A673 (cell line): ENCODE data around the gene SORCS1. TPM values are rescaled to one million over a fixed set of nuclear protein-coding genes. Genes with fewer than 3 reads are reported as not detected.

Source experiments
- BruUV-seq: library from RNA; stranded (reverse); fragments of 400-500 nt; replicated peaks from 2 replicates; lab custom pipeline; 2021; lab: Mats Ljungman, UMichigan
- CTCF ChIA-PET: fragments of 300-600 bp; sonication (Branson Sonifier 250); formaldehyde crosslinking; loops from one replicate; lab custom pipeline; 2022; ENCODE audit warnings: antibody characterized with exemption; lab: Charles Lee
- POLR2A ChIA-PET: fragments of 300-600 bp; sonication (Branson Sonifier 250); formaldehyde crosslinking; loops from one replicate; lab custom pipeline; 2022; ENCODE audit warnings: antibody characterized with exemption; ENCODE audit not compliant: low non-redundant PET; lab: Charles Lee
- DNase-seq: peaks from one replicate; pipeline ENCODE4 v3.0.0-alpha.2; 2015; ENCODE audit warnings: low spot score
- H3K27ac ChIP-seq: fragments of 200-600 bp; sonication (generic); 2 replicates; pipeline ENCODE4 v1.5.1; 2016; ENCODE audit warnings: mixed run types, low read depth, mild to moderate bottlenecking, mixed read lengths, antibody characterized with exemption, low read length; ENCODE audit not compliant: poor library complexity, severe bottlenecking
- H3K27me3 ChIP-seq: fragments of 200-600 bp; sonication (generic); replicated peaks from 2 replicates; pipeline ENCODE4 v1.6.1; 2017; ENCODE audit warnings: mixed run types, low read depth, mild to moderate bottlenecking, mixed read lengths, antibody characterized with exemption, low read length; ENCODE audit not compliant: insufficient read depth, poor library complexity
- H3K36me3 ChIP-seq: fragments of 200-600 bp; sonication (generic); 2 replicates; pipeline ENCODE4 v1.6.1; 2016; ENCODE audit warnings: mixed run types, mild to moderate bottlenecking, mixed read lengths, antibody characterized with exemption, low read length; ENCODE audit not compliant: insufficient read depth, poor library complexity, severe bottlenecking
- H3K4me1 ChIP-seq: fragments of 200-600 bp; sonication (generic); 2 replicates; pipeline ENCODE4 v1.6.1; 2017; ENCODE audit warnings: mixed run types, mild to moderate bottlenecking, mixed read lengths, antibody characterized with exemption, low read length; ENCODE audit not compliant: insufficient read depth, poor library complexity, severe bottlenecking
- H3K4me3 ChIP-seq: fragments of 200-600 bp; sonication (generic); 2 replicates; pipeline ENCODE4 v1.5.1; 2016; ENCODE audit warnings: low read depth, mixed run types, mild to moderate bottlenecking, mixed read lengths, low read length; ENCODE audit not compliant: poor library complexity, severe bottlenecking
- H3K9me3 ChIP-seq: fragments of 200-600 bp; sonication (generic); 2 replicates; pipeline ENCODE4 v1.6.1; 2016; ENCODE audit warnings: mixed run types, low read depth, mild to moderate bottlenecking, mixed read lengths, antibody characterized with exemption, low read length; ENCODE audit not compliant: poor library complexity, severe bottlenecking
- CTCF ChIP-seq: fragments of 300-800, 200-600 bp; sonication (generic); conservative IDR thresholded peaks from 2 replicates; pipeline ENCODE4 v1.5.1; 2017; ENCODE audit warnings: low read depth, mild to moderate bottlenecking, antibody characterized with exemption, low read length, moderate library complexity, mixed read lengths
- EZH2 ChIP-seq: fragments of 200-600 bp; sonication (generic); IDR thresholded peaks from 2 replicates; pipeline ENCODE4 v1.6.1; 2017; ENCODE audit warnings: borderline replicate concordance, low read depth, mild to moderate bottlenecking, mixed read lengths, antibody characterized with exemption, low read length; ENCODE audit not compliant: poor library complexity, severe bottlenecking
- intact Hi-C: fragments of 100-400 bp; cut with micrococcal nuclease; formaldehyde crosslinking; loops from one replicate; pipeline ENCODE4 v1.10.0; 2022; ENCODE audit not compliant: unreplicated experiment
- total RNA-seq: library from RNA; stranded (reverse); gene quantifications from 2 replicates; pipeline ENCODE4 v1.2.3, GENCODE V29; 2021

The SORCS1 gene
- total RNA-seq, 1 experiment from 2014 or later, result 0.34 TPM

GRCh38 chr10:107118866-107119265 is 45.6 kb downstream of the SORCS1 start:
- Histone ChIP-seq H3K4me1 (no peaks in the 10 kb centered on the region), H3K27me3 (no peaks in the 10 kb centered on the region), H3K9me3 (no peaks in the 10 kb centered on the region), H3K27ac (no peak overlapping the region), H3K36me3 (no peaks in the 10 kb centered on the region), H3K4me3 (no peak overlapping the region)
- intact Hi-C loops, result no loop called here
- no peak for DNase-seq
- no TSS peak for BruUV-seq
- ChIA-PET POLR2A (no interaction called here), CTCF (no interaction called here)
- TF ChIP-seq EZH2 (no peak), CTCF (no peak)

- CTCF ChIA-PET, result no interaction called here
- POLR2A ChIA-PET, result no interaction called here
- H3K4me1 ChIP-seq, result no peaks in the 10 kb centered on the region
- TF ChIP-seq EZH2 (no peak), CTCF (no peak)
- no peaks in the 10 kb centered on the region for H3K27me3 ChIP-seq
- no peak for DNase-seq
- no peaks in the 10 kb centered on the region for H3K36me3 ChIP-seq
- BruUV-seq, result no TSS peak
- H3K27ac ChIP-seq, result no peak overlapping the region
- intact Hi-C loops, result no loop called here
- no peaks in the 10 kb centered on the region for H3K9me3 ChIP-seq
- no peak overlapping the region for H3K4me3 ChIP-seq
Measured at GRCh38 chr10:107104026-107104652, 60.4 kb downstream of the SORCS1 start.

DNA sequence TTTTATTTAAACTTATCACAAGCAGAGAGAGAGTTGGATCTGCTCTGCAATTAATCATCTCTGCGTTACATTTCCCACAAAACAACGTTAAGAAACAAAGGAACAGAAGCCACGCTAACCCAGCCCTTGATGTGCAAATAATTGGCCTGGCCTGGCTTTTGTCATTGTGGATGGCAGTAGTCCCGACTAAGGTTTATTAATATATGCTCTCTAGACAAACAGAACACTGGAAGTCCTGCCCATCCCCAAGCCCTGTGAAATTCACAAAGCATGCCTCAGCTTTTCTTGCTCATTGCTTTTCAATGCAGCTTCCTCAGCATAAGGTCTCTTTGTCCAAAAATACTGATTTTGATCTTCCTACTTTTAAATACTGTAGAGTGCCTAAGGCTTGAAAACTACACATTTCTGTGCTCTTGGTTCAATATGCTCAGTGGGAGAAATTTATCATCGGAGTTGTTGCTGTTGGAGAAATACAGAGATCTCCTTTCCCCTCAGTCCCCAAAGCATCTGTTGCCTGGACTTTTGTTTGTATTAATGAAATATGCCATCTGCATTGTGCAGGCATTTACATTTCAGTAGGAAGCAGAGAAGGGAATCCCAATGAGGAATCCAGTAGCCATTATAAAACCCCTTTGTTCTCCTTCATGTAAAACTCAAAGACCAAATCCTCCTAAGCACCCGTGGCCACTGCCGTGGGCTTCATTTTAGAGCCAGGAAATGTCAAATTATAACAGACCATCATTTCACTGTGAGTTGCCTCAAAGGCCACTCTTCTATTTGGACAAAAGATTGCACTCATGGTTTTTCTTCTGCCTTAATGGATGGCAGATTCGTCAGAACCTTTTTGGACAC is 61.1 kb downstream of the SORCS1 start:
- Histone ChIP-seq H3K9me3 (no peaks in the 10 kb centered on the region), H3K4me3 (no peak overlapping the region), H3K4me1 (peaks cover 5% of the 10 kb centered on the region), H3K36me3 (no peaks in the 10 kb centered on the region), H3K27me3 (no peaks in the 10 kb centered on the region), H3K27ac (no peak overlapping the region)
- intact Hi-C loops, result no loop called here
- CTCF ChIA-PET, result no interaction called here
- no peak for DNase-seq
- POLR2A ChIA-PET, result no interaction called here
- no TSS peak for BruUV-seq
- TF ChIP-seq CTCF (no peak), EZH2 (no peak)
